Measurements from ENCODE around the gene MEGF10.

DNA sequence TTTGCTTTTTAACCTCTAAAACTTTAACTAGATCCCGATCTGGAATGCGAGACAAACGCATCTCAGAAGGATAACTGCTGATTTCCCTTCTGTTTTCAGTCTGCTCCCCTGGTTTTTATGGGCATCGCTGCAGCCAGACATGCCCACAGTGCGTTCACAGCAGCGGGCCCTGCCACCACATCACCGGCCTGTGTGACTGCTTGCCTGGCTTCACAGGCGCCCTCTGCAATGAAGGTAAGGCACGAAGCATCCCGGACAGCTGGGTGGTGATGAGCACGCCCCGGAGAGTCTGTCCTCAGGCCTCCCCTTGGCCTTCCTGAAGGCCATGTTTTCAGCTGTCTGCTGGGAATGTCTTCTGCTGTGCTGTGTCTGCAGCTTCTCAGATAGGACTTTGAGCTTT lies 144.0 kb downstream of the MEGF10 start:
- TF ChIP-seq POLR2AphosphoS5 (IDR thresholded peaks at IDR 0.05; ENCODE audit: borderline replicate concordance, low read depth, low read length) (no peak), EZH2 (IDR thresholded peaks at IDR 0.05) (no peak), FOXP2 (optimal IDR thresholded peaks at IDR 0.05; ENCODE audit: control extremely low read depth, extremely low read length, insufficient read depth) (no peak)

Measured in SK-N-MC (cell line).